GM19043 (cell line): ENCODE results near the gene RIMS4.

ENCODE experiments used
- ATAC-seq: cut with Tn5 transposase; IDR thresholded peaks from one replicate; pipeline ENCODE4 v1.9.1; 2021; ENCODE audit warnings: low read depth; ENCODE audit not compliant: unreplicated experiment

Gene RIMS4

DNA sequence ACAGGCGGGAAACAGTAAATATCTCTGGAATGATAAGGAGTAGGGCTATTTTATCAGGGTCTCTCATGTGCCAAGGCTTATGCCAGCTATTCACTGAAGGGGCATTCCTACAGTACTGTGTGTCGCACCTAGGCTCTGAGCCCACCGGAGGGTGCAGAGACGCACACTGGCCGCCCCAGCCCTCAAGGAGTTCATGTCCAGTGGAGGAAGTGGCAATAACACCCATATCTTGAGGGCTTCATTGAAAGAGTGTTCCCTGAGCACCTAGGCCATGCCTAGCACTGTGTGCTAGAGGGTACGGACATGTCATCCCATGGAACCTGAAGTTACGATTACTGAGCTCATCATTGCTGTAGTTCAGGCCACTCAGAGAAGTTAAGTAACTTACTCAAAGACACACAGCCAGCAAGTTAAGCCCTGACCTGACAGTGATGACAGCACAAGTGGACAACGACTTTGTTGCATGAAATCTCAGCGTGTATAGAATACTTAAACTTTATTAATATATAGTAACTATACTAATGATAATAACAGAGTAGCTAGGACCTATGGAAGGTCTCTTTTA is 86.5 kb downstream of the RIMS4 start:
- ATAC-seq: no peak

DNA sequence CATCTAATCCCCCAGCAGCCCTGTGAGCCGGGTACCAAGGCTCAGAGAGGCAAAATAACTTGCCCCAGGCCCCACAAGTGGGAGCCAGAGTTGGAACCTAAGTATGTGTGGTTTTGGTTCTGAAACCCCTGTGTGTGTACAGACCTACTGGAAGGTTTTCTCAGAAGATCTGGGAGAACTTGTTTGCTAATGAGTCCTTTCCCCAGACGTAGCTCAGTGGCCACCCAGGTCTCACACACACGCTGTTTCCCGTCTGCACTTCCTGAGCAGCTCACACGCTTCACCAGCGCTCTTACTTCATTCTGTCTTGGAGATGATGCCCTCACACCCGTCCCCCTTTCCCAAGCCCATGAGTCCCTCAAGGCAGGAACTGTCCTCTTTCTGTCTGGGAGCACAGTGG is 87.0 kb downstream of the RIMS4 start:
- ATAC-seq: no peak

DNA sequence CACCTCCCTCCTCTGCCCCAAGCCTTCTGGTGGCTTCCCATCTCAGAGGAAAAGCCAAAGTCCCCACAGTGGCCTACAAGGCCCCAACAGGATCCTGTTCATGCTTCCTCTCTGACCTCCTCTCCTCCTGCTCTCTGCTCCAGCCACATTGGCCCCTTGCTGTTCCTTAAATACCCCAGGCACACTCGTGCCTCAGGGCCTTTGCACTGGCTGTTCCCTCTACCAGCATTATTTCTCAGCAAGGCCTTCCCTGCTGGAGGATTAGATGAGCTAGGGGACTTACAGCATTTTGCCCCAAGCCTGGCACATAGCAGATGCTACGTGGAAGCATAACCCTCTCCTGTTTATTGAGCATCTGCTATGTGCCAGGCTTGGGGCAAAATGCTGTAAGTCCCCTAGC is 87.4 kb downstream of the RIMS4 start:
- no peak for ATAC-seq

DNA sequence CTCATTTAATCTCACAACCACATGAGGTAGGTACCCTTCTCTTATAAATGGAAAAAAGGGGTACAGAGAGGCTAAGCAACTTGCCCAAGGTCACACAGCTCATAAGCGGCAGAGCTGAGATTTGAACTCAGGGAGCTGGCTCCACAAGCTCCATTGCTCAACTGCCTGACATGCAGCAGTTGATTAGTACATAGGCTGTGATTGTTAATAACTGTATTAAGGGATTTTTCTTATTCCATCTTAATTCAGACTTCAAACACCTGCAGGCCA is 88.6 kb downstream of the RIMS4 start:
- no peak for ATAC-seq

DNA sequence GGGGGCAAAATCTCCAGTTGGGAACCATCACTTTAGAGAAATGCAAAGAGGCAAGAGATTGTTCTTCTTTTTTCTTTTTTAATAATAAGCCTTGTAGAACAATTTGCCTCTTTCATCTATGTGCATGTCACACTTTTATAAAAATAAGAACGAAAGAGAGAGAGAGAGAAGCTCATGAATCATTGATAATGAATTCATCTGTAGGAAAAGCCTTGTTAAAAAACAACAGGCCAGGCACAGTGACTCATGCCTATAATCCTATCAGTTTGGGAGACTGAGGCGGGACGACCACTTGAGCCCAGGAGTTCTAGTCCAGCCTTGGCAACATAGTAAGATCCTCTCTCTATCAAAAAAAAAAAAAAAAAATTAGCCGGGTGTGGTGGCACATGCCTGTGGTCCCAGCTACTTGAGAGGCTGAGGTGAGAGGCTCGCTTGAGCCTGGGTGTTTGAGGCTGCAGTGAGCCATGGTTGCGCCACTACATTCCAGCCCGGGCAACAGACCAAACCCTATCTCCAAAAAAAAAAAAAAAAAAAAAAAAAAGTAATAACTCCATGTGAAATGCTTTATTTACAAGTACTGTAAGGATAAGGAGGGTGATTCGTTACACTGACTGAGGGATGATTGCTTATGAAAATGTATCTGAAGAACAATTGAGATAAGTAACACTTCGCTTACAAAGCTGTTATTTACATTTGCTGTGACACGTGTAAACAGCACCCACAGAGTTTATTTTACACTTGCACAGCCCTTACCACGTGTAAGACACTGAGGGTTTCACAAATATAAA is 89.2 kb downstream of the RIMS4 start:
- no peak for ATAC-seq

DNA sequence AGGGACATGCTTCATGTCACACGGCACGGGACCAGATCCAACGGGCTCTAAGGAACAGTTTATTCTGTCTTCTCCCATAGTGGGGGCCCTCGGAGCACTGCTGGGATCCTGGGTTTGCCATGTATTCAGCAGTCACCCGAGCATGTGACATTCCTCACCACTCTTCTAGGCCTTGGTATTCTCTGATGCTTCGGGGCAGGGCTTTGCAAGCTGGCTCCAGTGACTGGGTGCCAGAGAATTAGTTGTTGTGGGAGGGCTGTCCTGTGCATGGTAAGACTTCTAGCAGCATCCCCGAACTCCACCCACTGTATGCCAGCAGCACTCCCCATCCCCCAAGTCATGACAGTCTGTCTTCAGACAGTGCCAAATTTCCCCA is 89.7 kb downstream of the RIMS4 start:
- no peak for ATAC-seq

DNA sequence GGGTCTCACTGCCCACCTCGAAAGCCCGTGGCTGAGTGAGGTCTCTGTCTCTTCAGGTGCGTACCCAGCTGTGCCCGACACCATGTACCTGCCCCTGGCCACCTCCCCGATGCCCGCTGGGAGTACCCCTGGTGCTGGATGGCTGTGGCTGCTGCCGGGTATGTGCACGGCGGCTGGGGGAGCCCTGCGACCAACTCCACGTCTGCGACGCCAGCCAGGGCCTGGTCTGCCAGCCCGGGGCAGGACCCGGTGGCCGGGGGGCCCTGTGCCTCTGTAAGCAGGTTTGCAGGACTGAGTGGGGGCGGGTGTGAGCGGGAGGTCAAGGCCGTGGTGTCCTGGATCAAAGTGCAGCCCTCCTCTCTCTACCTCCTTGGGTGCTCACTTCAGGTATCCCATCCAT is 90.5 kb downstream of the RIMS4 start:
- no peak for ATAC-seq

DNA sequence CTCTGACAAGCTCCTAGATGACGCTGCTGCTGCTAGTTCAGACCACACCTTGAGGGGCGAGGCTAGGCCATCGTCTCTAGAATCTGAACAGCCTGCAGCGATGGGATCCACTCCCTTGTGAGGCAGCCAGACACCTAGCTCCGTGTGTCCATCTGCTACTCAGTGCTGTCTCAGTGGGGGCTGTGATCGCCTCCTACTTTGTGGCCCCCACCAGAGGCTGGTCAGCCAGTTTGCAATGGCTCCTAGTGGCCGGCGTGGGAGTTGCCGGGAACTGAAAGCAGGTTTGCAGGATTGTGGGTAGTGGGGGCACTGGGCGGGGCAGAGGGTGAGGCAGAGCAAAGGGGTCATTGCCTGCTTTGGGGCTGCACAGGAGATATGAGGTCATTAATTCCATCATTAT is 92.4 kb downstream of the RIMS4 start:
- ATAC-seq: no peak

DNA sequence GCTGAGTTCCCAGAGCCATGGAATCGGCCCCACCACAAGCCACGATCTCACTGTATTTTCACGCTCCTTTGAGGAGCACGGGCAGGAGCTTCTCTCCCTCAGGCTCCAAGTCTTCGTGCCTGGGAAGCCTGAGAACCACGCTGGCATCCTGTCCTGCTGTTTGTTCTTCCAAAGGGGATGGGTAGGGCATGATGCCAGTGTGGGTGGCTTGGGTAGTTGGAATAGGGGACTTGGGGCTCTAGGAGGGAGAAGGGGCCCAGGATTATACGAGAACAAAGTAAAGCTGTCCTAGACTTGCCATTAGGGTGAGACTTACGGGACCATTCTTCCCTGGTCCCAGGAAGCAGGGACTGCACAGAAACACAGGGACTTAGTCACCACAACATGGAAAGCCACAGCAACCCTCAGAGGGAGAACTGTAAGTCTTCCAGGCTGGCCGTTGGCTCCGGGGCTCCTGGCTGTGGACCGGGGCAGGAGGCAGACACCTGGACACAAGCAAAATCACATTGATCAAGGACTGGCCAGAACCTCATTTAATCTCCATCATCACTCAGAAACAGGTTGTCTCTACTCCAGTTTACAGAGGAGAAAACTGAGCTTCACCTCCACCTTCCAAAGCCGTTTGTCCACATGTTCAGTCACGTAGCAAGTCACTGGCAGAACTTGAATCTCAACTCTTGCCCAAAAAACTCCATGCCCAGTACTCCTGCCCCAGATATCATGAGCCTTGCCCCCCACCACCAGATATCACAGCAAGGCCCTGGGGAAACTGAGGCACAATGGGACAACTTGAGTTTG is 93.8 kb downstream of the RIMS4 start:
- ATAC-seq: no peak

DNA sequence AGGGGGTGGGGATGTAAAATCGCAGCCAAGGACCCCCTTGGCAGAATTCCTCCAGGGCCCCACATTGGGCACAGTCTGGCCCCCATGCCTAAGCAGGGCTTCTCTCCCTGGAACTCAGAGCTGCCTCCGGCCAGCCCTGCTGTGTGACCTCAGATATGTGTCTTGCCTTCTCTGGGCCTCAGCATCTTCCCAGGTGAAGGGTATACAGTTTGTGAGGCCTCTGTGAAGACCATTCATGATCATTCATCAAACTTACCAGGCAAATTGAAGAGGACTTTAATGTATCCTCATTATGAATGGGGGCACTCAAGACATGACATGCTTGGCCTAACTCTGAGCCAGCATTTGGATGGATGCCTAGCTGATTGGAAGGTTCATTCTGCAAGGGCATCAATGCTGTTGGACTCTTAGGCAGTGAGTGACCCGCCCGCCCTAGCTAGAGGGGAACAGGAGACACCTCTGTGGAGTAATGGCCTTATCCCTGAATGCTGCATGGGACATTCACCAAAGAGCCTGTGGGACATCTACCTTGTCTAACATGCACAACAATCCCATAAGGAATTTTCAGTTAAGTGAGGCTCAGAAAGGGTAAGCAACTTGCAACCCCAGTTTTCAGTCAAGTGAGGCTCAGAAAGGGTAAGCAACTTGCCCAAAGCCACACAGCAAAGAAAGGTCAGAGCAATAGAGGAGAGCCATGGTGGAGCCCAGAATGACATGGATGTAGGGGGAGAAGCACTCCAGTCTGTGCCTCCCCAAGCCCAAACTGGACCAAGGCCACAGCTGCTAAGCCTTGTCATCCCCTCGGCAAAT is 94.6 kb downstream of the RIMS4 start:
- no peak for ATAC-seq

DNA sequence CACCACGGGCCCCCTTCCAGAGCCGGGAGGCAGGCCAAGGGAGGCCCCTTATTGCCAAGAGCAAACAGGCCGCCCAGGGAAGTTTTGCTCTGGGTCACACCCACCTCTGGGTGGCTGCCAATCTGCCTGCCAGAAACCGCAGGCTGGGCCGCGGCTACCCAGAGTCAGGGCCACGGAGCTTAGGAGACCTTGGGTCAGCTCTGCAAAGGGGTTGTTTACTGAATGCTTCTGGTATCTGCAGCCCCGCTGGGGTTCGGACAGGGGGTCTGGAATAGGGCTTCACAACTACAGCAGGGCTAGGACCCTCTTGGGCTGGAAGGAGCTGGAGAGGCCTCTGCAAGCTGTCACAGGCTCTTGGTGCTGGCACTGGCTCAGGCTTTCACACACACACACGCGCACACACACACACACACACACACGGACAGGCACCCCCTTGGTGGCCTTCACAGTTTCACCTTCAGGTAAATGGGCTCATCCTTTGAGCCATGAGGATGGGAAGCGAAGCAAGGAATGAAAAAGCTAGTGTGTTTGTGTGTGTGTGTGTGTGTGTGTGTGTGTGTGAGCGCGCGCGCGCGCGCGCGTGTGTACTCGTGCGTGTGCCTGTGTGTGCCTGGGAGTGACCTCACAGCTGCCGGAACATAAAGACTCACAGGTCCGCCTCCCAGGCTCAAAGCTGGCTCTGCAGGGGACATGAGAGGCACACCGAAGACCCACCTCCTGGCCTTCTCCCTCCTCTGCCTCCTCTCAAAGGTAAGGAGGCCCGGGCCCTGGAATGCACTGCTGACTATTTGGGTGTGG is 95.4 kb downstream of the RIMS4 start, which contains the start of gene CCN5:
CCN5 (plus strand) TSS at position 669 of the 798 bp plus-strand sequence; CDS start at position 691, 22 bp downstream.
- ATAC-seq: no peak

DNA sequence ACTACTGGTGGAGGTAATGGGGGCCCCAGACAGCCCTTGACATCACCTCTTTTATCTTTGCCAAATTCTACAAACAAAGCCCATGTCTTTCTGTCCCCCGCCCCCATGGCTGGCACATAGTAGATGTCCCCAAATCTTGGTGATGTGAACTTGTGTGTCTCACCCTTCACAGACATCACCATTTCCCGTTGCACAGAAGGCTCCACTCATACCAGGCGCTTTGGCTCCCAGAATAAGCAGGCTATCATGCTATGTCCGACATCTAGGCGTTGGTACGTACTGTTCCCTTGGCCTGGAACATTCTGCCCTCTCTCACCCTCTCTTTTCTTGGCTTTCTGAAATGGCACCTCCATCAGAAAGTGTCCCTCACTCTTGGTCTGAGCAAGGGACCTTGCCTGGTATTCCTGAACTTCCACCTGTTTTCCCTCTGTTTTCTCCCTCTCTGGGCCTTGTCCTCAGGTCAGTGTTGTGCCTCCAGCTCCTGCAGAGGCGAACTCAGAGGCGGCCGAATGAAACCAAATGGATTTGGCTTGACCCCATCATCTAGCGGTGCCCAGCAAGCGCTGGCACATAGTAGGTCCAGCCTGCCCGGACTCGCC is 96.1 kb downstream of the RIMS4 start:
- ATAC-seq: no peak

DNA sequence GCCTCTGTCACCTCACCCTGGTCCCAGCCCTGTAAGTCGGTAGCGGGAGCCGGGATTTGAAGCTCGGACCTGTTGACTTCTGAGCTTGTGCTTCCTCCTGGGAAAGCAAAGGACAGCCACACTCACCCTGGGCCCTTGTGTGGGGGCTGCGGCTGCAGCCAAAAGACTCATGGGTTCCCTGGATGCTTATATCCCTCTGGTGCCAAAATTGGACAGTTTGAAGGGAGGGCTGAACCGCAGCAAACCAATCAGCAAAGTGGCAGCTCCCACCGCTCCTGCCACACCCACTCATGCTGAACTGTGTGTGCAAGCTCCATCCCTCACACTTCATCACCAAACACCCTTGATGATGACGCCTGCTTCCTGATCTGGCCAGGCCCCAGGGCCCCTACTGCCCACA is 99.1 kb downstream of the RIMS4 start:
- ATAC-seq: no peak

DNA sequence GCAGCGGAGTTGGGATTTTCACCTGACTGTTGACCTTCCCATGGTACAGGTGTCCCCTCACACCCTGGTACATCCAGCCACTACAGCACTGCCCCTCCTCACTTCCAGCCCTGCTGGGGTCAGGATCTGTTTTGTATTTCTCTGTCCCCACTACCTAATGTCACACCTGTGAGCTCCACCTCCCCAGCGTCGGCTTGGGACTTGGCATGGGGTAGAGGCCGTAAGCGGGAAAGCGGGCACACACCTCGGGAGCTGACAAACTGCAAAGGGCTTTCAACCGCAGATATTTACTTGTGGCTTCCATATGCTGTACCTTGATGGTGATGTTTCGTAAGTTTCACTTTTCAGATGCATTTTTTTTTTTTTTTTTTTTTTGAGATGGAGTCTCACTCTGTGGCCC is 100.5 kb downstream of the RIMS4 start:
- ATAC-seq: no peak

DNA sequence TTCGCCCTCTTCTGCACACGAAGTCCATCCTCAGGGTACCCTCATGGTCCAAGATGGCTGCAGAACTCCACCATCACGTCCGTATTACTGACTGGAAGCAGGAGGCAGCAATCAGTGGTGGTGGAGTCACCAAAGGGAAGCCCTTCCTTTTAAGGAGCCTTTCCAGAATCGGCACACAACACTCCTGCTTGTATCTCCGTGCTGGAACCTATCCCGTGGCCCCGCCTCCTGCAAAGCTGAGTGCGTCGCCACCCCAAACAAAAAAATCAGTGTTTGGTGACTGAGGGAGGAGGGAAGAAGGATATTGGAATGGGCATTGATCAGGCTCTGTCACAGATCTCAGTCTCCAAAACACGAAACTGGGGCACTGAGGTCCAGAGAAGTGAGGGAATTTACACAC is 101.0 kb downstream of the RIMS4 start:
- ATAC-seq: no peak

DNA sequence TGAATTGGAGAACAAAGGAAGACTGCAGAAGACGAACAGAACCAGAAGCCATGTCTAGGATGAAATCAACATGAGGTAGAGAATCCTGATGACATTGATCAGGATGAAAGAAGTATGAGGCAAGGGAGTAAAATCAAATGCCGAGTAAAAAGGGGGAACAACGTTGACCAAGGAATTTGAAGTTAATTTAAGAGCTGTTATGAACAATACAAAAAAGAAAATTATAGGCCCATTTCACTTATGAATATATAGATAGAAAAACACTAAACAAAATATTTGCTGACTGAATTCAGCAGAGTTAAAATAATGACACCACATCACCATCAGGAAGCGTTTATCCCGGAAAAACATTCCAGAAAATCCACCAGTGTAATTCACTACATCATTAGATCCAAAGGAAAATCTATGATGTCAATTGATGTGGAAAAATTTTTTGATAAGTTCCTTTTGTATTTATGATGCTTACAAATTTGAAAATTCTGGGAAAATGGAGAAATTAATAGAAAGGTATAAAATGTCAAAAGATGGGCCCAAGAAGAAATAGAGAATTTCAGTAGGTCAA is 103.2 kb downstream of the RIMS4 start:
- no peak for ATAC-seq

DNA sequence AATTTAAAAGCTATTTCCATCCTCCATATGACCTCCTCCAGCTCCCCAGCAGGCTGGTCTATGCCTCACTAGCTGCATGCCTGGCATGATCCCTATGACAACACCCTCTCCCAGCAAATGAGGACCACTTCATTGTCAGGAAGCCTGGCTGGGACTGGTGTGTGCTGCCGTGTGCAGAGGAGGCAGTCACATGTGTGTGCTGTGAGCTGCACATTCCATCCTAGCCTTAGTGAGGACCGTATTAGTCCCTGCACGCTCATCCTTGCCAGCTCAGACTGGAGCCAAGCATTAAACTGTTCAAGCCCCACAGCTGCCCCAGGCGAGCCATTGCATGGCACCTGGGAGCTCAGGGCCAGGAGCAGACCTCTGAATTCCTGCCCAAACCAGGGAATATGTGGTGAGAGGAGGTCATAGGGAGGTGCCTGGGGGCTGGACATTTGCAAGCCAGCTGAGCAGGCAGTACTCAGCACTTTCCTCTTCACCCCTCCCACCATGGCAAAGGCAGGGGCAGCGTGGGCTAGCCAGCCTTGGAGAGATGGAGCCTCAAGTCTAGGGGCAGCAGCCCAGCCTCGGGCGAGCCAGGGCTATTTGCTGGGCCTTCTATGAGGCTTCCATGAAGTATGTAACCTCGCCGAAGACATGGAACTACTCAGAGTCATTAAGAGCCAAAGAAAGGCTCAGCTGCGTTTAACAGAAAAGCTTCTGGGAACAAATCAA is 103.9 kb downstream of the RIMS4 start:
- no peak for ATAC-seq

DNA sequence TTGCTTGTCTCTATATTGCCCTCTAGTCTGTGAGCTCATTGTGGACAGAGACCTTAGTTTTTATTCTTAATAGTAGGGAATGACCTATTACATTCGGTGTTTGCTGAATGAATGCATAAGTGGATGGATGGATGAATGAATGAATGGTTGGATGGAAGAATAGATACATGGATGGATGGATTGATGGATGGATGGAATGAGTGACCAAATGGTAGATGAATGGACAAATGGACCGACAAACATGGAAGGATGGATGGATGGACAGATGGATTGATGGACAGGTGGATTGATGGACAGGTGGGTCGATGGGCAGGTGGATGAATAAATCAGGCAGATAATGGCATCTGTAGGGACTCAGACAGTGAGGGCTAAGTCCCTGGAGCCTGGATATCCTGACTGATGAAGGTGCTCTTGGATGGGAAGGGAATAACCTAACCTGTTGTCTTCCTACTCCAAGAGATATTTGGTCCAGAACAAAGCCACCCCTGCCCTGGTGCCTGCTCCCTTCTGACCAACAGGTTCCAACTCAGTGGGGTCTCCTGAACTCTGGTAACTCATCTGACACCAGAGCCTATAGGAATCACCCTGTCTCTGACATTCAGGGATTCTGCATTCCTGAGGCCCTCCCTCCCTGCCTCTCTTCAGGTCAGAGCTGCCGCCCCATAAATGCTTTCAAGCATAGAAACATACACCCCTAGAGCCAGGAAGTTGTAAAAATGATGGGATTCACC is 104.8 kb downstream of the RIMS4 start:
- no peak for ATAC-seq
